HG02885 (cell line): Measurements from ENCODE around the gene THOC6.

Source experiments
- ATAC-seq: cut with Tn5 transposase; IDR thresholded peaks from one replicate; pipeline ENCODE4 v1.9.1; 2021; ENCODE audit warnings: mild to moderate bottlenecking; ENCODE audit not compliant: unreplicated experiment, poor library complexity

THOC6 gene

GRCh38 chr16:3013998-3014690 is 9.7 kb upstream of the THOC6 start:
- no peak for ATAC-seq

DNA sequence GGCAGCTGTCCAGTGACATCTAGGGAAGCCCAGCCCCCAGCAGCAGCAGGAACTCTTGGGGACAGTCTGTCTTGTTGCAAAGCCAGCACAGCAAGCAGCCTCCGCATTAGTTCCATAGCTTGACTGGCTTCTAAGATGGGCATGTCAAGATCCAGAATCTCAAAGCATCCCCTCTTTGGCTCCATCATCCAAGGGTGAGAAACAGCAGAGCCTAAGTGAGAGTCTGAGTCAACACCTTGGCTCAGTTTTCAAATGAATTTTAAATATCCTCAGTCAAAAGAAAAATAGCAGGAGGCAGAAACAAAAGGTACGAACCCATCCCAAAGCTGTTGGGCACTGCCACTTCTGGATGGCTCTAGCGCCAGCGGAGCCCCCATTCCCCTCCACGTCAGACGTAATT is 8.9 kb upstream of the THOC6 start:
- no peak for ATAC-seq

DNA sequence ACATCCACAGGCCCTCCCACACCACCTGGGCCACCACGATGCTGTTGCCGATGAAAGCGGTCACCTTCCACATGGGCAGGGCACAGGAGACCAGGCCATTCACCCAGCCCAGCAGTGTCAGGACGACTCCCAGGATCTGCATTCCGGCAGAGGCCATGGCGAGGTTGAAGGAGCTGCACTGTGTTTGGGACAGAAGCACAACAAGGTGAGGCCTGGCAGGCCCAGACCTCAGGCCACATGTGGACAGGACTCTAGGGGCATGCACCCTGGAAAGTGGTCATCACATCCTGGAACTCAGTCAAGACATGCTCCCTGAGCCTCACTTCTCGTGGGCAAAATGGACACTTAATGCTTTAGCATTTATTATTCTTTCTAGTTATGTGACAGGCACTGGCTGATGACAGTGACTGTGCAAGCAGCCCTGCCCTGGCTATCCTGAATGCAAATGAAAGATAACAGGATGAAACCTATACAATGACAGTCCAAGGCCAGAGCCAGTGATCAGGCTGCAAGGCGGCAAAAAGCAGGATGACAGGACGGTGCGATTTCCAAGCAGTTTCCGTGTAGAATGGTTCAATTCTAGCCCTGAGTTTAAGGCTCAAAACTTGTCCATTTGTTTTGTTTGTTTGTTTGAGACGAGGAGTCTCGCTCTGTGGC is 7.8 kb upstream of the THOC6 start:
- no peak for ATAC-seq

- no peak for ATAC-seq
These were observed 6.5 kb upstream of the THOC6 start for GRCh38 chr16:3017344-3017743.

- no peak for ATAC-seq
These were observed 5.9 kb upstream of the THOC6 start, which contains the start of gene CLDN6 for GRCh38 chr16:3017794-3018506. Gene CLDN6, minus strand, starts transcription at chr16:3018183. Its CDS starts 2,162 bp downstream, at chr16:3016021.

DNA sequence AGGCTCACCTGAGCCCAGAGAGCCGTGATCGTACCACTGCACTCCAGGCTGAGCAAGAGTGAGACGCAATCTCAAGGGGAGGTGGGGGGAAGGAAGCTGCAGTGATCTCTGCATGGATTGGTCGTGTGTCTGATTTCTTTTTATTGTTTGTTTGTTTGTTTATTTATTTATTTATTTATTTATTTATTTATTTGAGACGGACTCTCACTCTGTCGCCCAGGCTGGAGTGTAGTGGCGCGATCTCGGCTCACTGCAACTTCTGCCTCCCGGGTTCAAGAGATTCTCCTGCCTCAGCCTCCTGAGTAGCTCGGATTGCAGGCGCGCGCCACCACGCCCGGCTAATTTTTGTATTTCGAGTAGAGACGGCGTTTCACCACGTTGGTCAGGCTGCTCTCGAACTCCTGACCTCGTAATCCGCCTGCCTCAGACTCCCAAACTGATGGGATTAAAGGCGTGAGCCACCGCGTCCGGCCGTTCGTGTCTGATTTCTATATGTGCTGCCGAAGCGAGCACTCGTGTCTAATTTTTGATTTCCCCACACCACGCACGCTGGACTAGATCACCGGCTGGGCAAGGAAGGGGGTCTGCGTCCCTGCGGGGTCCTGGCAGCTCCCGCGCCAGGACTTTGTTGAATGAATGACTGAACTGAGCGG is 4.1 kb upstream of the THOC6 start:
- no peak for ATAC-seq

GRCh38 chr16:3020247-3020603 is 3.6 kb upstream of the THOC6 start, which contains the start of gene TNFRSF12A:
Gene TNFRSF12A, plus strand, starts transcription at chr16:3020368. Its CDS starts 30 bp downstream, at chr16:3020398.
- ATAC-seq = no peak

DNA sequence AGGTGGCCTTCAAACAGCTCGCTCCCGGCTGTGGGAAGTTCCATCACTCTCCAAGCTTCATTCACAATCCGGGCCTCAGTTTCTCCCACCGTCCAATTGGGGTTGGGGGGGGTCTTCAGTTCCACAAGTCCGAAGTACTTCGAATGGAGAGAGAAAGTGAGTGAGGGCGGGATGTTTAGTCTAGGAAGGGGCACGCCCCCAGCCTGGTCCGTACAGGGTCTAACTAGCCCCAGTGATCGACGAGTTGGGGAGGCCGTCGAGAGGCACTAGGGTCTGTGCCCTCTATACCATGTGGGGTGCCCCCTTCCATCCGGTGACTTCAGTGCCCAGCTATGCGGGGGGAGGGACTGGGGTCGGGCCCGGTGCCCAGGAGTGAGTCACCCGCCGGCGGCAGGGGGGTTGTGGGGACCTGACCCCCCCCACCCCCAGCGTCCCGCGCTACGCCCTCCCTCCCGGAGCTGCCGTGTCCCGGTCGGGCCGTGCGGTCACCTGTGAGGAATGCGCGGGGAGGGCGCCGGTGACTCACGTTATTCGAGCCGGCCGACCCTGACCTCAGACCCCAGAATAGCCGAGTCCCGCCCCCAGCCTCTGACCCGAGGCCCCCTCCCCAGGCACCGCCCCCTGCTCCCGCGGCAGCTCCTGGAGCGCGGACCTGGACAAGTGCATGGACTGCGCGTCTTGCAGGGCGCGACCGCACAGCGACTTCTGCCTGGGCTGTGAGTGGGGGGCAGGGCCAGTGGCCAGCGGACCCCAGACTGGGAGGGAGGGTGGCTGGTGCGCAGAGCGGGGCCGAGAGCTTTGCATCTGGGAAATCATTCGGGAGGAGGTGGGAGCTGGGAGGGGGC is 3.0 kb upstream of the THOC6 start:
- ATAC-seq = no peak

DNA sequence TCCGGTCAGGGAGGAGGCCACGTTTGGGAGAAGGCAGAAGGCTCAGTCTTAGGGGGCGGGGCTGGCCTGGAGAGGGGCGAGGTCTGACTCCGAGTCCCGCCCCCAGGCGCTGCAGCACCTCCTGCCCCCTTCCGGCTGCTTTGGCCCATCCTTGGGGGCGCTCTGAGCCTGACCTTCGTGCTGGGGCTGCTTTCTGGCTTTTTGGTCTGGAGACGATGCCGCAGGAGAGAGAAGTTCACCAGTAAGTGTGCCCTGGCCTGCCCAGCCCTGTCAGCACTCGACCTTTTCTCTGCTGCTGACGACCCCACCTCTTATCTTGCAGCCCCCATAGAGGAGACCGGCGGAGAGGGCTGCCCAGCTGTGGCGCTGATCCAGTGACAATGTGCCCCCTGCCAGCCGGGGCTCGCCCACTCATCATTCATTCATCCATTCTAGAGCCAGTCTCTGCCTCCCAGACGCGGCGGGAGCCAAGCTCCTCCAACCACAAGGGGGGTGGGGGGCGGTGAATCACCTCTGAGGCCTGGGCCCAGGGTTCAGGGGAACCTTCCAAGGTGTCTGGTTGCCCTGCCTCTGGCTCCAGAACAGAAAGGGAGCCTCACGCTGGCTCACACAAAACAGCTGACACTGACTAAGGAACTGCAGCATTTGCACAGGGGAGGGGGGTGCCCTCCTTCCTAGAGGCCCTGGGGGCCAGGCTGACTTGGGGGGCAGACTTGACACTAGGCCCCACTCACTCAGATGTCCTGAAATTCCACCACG is 2.2 kb upstream of the THOC6 start:
- no peak for ATAC-seq

- no peak for ATAC-seq
These were observed 1.6 kb upstream of the THOC6 start for GRCh38 chr16:3022208-3022683.

- ATAC-seq = no peak
These were observed 986 bp upstream of the THOC6 start for GRCh38 chr16:3022684-3023414.

GRCh38 chr16:3023415-3023668 is 493 bp upstream of the THOC6 start:
- no peak for ATAC-seq

GRCh38 chr16:3025032-3026002 is 1.5 kb downstream of the THOC6 start:
- no peak for ATAC-seq

- no peak for ATAC-seq
These were observed 2.2 kb downstream of the THOC6 start for GRCh38 chr16:3026003-3026378.

DNA sequence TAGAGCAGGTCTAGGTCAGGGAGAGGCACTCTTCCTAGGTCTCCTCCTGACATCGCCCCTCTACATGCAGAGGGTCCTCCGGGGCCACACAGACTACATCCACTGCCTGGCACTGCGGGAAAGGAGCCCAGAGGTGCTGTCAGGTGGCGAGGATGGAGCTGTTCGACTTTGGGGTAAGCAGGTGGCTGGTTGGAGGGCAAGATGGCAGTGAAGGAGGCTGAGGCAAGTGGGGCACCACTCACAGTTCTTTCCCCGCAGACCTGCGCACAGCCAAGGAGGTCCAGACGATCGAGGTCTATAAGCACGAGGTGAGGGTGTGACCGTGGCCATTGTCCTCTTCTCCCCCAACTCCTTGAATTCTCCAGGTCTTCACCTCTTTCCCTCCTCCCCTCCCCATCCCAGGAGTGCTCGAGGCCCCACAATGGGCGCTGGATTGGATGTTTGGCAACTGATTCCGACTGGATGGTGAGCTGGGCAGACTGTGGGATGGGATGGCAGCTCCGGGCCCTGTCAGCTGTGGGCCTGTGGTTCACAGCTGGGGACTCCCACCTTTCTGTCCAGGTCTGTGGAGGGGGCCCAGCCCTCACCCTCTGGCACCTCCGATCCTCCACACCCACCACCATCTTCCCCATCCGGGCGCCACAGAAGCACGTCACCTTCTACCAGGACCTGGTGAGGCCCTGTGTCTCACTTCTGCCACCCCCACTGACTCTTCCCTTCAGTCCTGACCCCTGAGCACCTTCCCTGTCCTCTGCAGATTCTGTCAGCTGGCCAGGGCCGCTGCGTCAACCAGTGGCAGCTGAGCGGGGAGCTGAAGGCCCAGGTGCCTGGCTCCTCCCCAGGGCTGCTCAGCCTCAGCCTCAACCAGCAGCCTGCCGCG is 3.0 kb downstream of the THOC6 start:
- ATAC-seq = no peak

DNA sequence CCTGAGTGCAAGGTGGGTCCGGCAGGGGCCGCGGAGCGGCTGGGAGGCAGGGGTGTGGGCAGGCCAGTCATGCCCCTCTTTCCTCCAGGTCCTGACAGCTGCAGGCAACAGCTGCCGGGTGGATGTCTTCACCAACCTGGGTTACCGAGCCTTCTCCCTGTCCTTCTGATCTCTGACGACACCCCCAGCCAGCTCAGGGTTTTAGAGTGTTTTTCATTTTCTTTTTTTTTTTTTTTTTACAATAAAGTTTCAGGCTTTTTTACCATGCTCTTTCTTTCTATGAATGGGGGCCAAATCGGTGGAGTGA is 3.6 kb downstream of the THOC6 start:
- no peak for ATAC-seq
